HepG2 (cell line): ENCODE results near the gene RASSF6. TPM values are rescaled to one million over a fixed set of nuclear protein-coding genes. Genes with fewer than 3 reads are reported as not detected.

Source experiments
- ATAC-seq: fragments of 200-7000 bp; cut with Tn5 transposase; 3 replicates; pipeline ENCODE4 v1.9.1; 2020; ENCODE audit warnings: mild to moderate bottlenecking, moderate library complexity
- BruUV-seq: library from RNA; stranded (reverse); fragments of 400-500 nt; replicated peaks from 2 replicates; lab custom pipeline; 2021; lab: Mats Ljungman, UMichigan
- CTCF ChIA-PET: fragments of 300-600 bp; formaldehyde crosslinking; extraction: SDS; loops from one replicate; lab custom pipeline; 2021; ENCODE audit warnings: low total read pairs, inconsistent platforms, low intra/inter-chr PET ratio; lab: Yijun Ruan, JAX
- POLR2A ChIA-PET: fragments of 350-600 bp; sonication (Branson Sonifier 250); formaldehyde crosslinking; loops from one replicate; lab custom pipeline; 2020; ENCODE audit warnings: antibody characterized with exemption, inconsistent platforms; lab: Yijun Ruan, JAX
- DNase-seq: peaks from one replicate; pipeline ENCODE4 v3.0.0-alpha.2; 2015; ENCODE audit warnings: low spot score
- FAIRE-seq: peaks from 3 replicates; lab custom pipeline; 2011; peaks lifted over from hg19 to GRCh38; lab: Jason Lieb, UNC
- H2AFZ ChIP-seq: one replicate; pipeline ENCODE4 v1.6.1; 2011; ENCODE audit warnings: low read length, inconsistent platforms
- H3K27ac ChIP-seq: fragments of 300-600 bp; 3 replicates; pipeline ENCODE4 v1.8.0; 2011; ENCODE audit warnings: mixed run types, mild to moderate bottlenecking, mixed read lengths, low read length, inconsistent platforms; ENCODE audit not compliant: insufficient read depth; ENCODE audit errors: extremely low read length
- H3K27me3 ChIP-seq, 2 experiments: fragments of 200-600 bp in 1 of 2; 2 replicates in 1 of 2; 3 replicates in 1 of 2; pipeline versions ENCODE4 v1.6.0 to v1.8.0; 2011; ENCODE audit warnings: low read length in 2 of 2, mild to moderate bottlenecking in 2 of 2, moderate library complexity in 2 of 2, inconsistent platforms in 1 of 2; ENCODE audit not compliant: insufficient read depth in 2 of 2, control insufficient read depth in 1 of 2
- H3K36me3 ChIP-seq, 2 experiments: fragments of 200-600 bp in 1 of 2; replicated peaks in 1 of 2; 2 replicates in 1 of 2; 3 replicates in 1 of 2; pipeline versions ENCODE4 v1.5.1 to v1.8.0; 2011; ENCODE audit warnings: low read length in 2 of 2, inconsistent platforms in 1 of 2; ENCODE audit not compliant: insufficient read depth in 2 of 2, control insufficient read depth in 1 of 2
- H3K4me1 ChIP-seq: 2 replicates; pipeline ENCODE4 v1.5.1; 2012; ENCODE audit warnings: low read length, inconsistent platforms; ENCODE audit not compliant: insufficient read depth
- H3K4me2 ChIP-seq: 2 replicates; pipeline ENCODE4 v1.6.0; 2011; ENCODE audit warnings: low read depth, low read length, inconsistent platforms
- H3K4me3 ChIP-seq, 3 experiments: fragments of 200-600 bp in 1 of 3; sonication (generic), shearing (Covaris generic) in 1 of 3; replicated peaks in 1 of 3; 2 replicates each; pipeline ENCODE4 v1.5.1; 2011 to 2016; ENCODE audit warnings: low read length in 3 of 3, inconsistent platforms in 2 of 3, low read depth in 2 of 3, mild to moderate bottlenecking in 2 of 3, control low read depth in 1 of 3, mixed read lengths in 1 of 3; ENCODE audit not compliant: insufficient read depth in 1 of 3
- H3K79me2 ChIP-seq: one replicate; pipeline ENCODE4 v1.6.1; 2011; ENCODE audit warnings: low read length, inconsistent platforms; ENCODE audit not compliant: insufficient read depth
- H3K9ac ChIP-seq: 2 replicates; pipeline ENCODE4 v1.6.0; 2011; ENCODE audit warnings: mild to moderate bottlenecking, low read depth, low read length, inconsistent platforms; ENCODE audit not compliant: insufficient read depth
- H3K9me3 ChIP-seq: 2 replicates; pipeline ENCODE4 v1.5.1; 2012; ENCODE audit warnings: mild to moderate bottlenecking, low read length
- H4K20me1 ChIP-seq: 2 replicates; pipeline ENCODE4 v1.6.0; 2011; ENCODE audit warnings: inconsistent platforms, mild to moderate bottlenecking, low read length, moderate library complexity; ENCODE audit not compliant: insufficient read depth
- ASH2L ChIP-seq: fragments of 300-600, 200-600 bp; sonication (generic); IDR thresholded peaks from 2 replicates; pipeline ENCODE4 v1.7.0; 2017; ENCODE audit warnings: low read depth, mild to moderate bottlenecking, moderate library complexity, mixed read lengths, low read length; ENCODE audit not compliant: insufficient read length
- CREB3 ChIP-seq: sonication (generic); formaldehyde crosslinking; IDR thresholded peaks from 2 replicates; pipeline ENCODE4 v1.5.0; 2020; ENCODE audit warnings: missing genetic modification reagents
- GFI1 ChIP-seq: sonication (generic); formaldehyde crosslinking; IDR thresholded peaks from 2 replicates; pipeline ENCODE4 v1.5.0; 2020; ENCODE audit warnings: missing genetic modification reagents, mild to moderate bottlenecking, borderline replicate concordance
- HNRNPLL ChIP-seq: fragments of 200-400 bp; formaldehyde crosslinking; IDR thresholded peaks from 2 replicates; pipeline ENCODE4 v1.6.1; 2017; ENCODE audit warnings: mild to moderate bottlenecking, low read depth, low read length; ENCODE audit not compliant: poor library complexity, severe bottlenecking
- JUNB ChIP-seq: sonication (generic); formaldehyde crosslinking; IDR thresholded peaks from 2 replicates; pipeline ENCODE4 v1.8.0; 2022; ENCODE audit warnings: missing genetic modification reagents, mild to moderate bottlenecking, borderline replicate concordance
- KLF9 ChIP-seq: IDR thresholded peaks from 2 replicates; pipeline ENCODE4 v1.6.1; 2016; ENCODE audit warnings: low read depth
- MAZ ChIP-seq, 2 experiments: sonication (generic) in 1 of 2; formaldehyde crosslinking in 1 of 2; IDR thresholded peaks; 2 replicates each; pipeline versions ENCODE4 v1.5.0 to v1.6.1; 2012 to 2020; ENCODE audit warnings: low read depth in 2 of 2, mild to moderate bottlenecking in 2 of 2, borderline replicate concordance in 1 of 2, improper control_type of control experiment in 1 of 2, low read length in 1 of 2, missing genetic modification reagents in 1 of 2, moderate library complexity in 1 of 2
- NFE2L1 ChIP-seq: sonication (generic); formaldehyde crosslinking; IDR thresholded peaks from 2 replicates; pipeline ENCODE4 v1.4.0; 2020; ENCODE audit warnings: missing genetic modification reagents, mild to moderate bottlenecking, borderline replicate concordance
- NR3C1 ChIP-seq: sonication (generic); formaldehyde crosslinking; IDR thresholded peaks from 2 replicates; pipeline ENCODE4 v1.4.0; 2020; ENCODE audit warnings: missing genetic modification reagents
- PCBP2 ChIP-seq: fragments of 200-400 bp; formaldehyde crosslinking; optimal IDR thresholded peaks from 2 replicates; pipeline ENCODE3; 2018; ENCODE audit warnings: low read length, low read depth; ENCODE audit not compliant: poor library complexity, severe bottlenecking
- SMARCC2 ChIP-seq: fragments of 450-650 bp; IDR thresholded peaks from 2 replicates; pipeline ENCODE4 v1.6.1; 2017; ENCODE audit warnings: antibody characterized with exemption, mild to moderate bottlenecking
- TEF ChIP-seq: sonication (generic); formaldehyde crosslinking; IDR thresholded peaks from 2 replicates; pipeline ENCODE4 v1.5.0; 2020; ENCODE audit warnings: missing genetic modification reagents
- ZHX2 ChIP-seq, 2 experiments: sonication (generic) in 1 of 2; formaldehyde crosslinking in 1 of 2; IDR thresholded peaks; 2 replicates each; pipeline versions ENCODE4 v1.6.1 to v1.9.0; 2014 to 2022; ENCODE audit warnings: antibody characterized with exemption in 1 of 2, borderline replicate concordance in 1 of 2, inconsistent platforms in 1 of 2, low read depth in 1 of 2, missing genetic modification reagents in 1 of 2
- ZNF329 ChIP-seq: sonication (generic); formaldehyde crosslinking; IDR thresholded peaks from 2 replicates; pipeline ENCODE4 v1.9.0; 2021; ENCODE audit warnings: low read depth, mild to moderate bottlenecking, missing genetic modification reagents
- ZNF782 ChIP-seq: sonication (generic); formaldehyde crosslinking; IDR thresholded peaks from 2 replicates; pipeline ENCODE4 v1.4.0; 2020; ENCODE audit warnings: missing genetic modification reagents, mild to moderate bottlenecking, borderline replicate concordance
- WGBS: methylation state at CpG from one replicate; pipeline ENCODE4 v1.1.6; 2017; ENCODE audit warnings: low lambda C conversion rate; 5-methylcytosine and 5-hydroxymethylcytosine counted together
- in situ Hi-C: cut with HindIII; loops from 2 replicates; pipeline ENCODE4 v1.10.0; 2017; ENCODE audit warnings: low pct_unique_long_range_greater_than_20kb; ENCODE audit not compliant: extremely low pct_ligation_motif_present
- intact Hi-C: fragments of 100-400 bp; cut with micrococcal nuclease; formaldehyde crosslinking; loops from one replicate; pipeline ENCODE4 v1.10.0; 2022; ENCODE audit not compliant: unreplicated experiment
- polyA plus RNA-seq, 8 experiments: library from polyadenylated mRNA; depleted of rRNA in 3 of 8; stranded (reverse) in 7 of 8; unstranded in 1 of 8; fragments of >200 nt; fragmentation: Illumina TruSeq in 4 of 8; extraction: Trizol in 4 of 8; gene quantifications; 2 replicates each; pipeline versions ENCODE4 v1.2.1 to v1.2.3, GENCODE V29; 2011 to 2016; ENCODE audit warnings: low read depth in 4 of 8, missing spikeins in 1 of 8, mixed read lengths in 1 of 8; ENCODE audit not compliant: insufficient read depth in 1 of 8
- total RNA-seq, 5 experiments: library from RNA; depleted of rRNA; stranded (reverse); fragments of >200 nt; fragmentation: Illumina TruSeq; extraction: Trizol; gene quantifications; 2 replicates each; pipeline ENCODE4 v1.2.3, GENCODE V29; 2016; ENCODE audit warnings: low read depth in 1 of 5

Gene RASSF6
- total and polyA plus RNA-seq, 2 of the 13 experiments (the other 11 are each of a cell fraction or from before 2014, with no cell fraction given), result 0.03 to 0.11 TPM

DNA sequence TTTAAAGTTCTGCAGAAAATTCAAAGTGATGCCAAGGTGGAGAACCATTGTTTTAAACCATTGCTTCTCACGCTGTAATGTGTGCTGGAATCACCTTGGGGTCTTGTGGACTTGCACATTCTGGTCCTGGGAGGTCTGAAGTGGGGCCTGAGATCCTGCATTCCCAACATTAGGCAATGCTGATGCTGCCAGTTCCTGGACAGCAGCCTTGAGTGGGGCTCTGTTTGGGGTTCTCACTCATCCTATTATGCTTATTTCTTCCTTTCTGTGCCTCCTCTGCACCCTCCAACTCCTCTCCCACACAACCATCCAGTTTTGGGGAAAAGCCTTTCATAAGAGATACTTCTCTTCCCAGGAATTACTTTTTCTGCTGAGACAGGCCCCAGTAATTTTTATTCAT, 44.2 kb upstream of the RASSF6 start:
- intact Hi-C loops (no loop called here), in situ Hi-C loops (no loop called here)
- Histone ChIP-seq H3K27me3 (peaks cover 1 to 14% of the 10 kb centered on the region in 2 experiments; a peak in 2 of 5 replicates), H3K4me2 (no peak overlapping the region), H3K9ac (no peak overlapping the region), H4K20me1 (no peaks in the 10 kb centered on the region), H3K4me1 (0 out of 2 replicates have a peak, but pooled peaks cover under 1% of the 10 kb centered on the region), H2AFZ (no peak overlapping the region), H3K36me3 (no peaks in the 10 kb centered on the region), H3K79me2 (no peaks in the 10 kb centered on the region), H3K27ac (no peak overlapping the region), H3K9me3 (no peaks in the 10 kb centered on the region), H3K4me3 (no peak overlapping the region)
- no peak for ATAC-seq
- CTCF ChIA-PET, result interaction anchor here (1.9 kb wide), 1 partner anchor 91 kb away, joined by 5 read pairs; no protein-coding TSS in a partner anchor
- no peak for DNase-seq
- POLR2A ChIA-PET, result no interaction called here
- BruUV-seq, result no TSS peak
- FAIRE-seq, result no peak
- 0% methylated on average over 1 of the region's 1 CpG for WGBS
- TF ChIP-seq ZHX2 (IDR thresholded peaks at IDR 0.05; ENCODE audit: low read depth), result no peak
- no peak for TF ChIP-seq ZHX2 (CRISPR knock-in tag; IDR thresholded peaks at IDR 0.05; ENCODE audit: borderline replicate concordance)
- TF ChIP-seq NFE2L1 (CRISPR knock-in tag), result no peak
- no peak for TF ChIP-seq JUNB (CRISPR knock-in tag)
- TF ChIP-seq NR3C1 (CRISPR knock-in tag), result no peak
- no peak for TF ChIP-seq HNRNPLL
- TF ChIP-seq ZNF782 (CRISPR knock-in tag), result no peak
- no peak for TF ChIP-seq MAZ (IDR thresholded peaks at IDR 0.05; ENCODE audit: borderline replicate concordance, low read depth, low read length)
- TF ChIP-seq MAZ (CRISPR knock-in tag; IDR thresholded peaks at IDR 0.05; ENCODE audit: low read depth), result no peak
- TF ChIP-seq GFI1, result no peak
- TF ChIP-seq CREB3, result no peak
- TF ChIP-seq KLF9 (CRISPR knock-in tag), result no peak
- no peak for TF ChIP-seq ZNF329 (CRISPR knock-in tag)
- no peak for TF ChIP-seq TEF (CRISPR knock-in tag)
- no peak for TF ChIP-seq ASH2L
- TF ChIP-seq PCBP2, result no peak
- TF ChIP-seq SMARCC2, result no peak
